DMS 273 treated with DMSO at 0.1 percent for 48 hours (cell line): ENCODE data around the gene PGLYRP2.

Experiments
- DNase-seq: peaks from one replicate; lab custom pipeline; 2025; lab: John Stamatoyannopoulos, UW

The PGLYRP2 gene

DNA sequence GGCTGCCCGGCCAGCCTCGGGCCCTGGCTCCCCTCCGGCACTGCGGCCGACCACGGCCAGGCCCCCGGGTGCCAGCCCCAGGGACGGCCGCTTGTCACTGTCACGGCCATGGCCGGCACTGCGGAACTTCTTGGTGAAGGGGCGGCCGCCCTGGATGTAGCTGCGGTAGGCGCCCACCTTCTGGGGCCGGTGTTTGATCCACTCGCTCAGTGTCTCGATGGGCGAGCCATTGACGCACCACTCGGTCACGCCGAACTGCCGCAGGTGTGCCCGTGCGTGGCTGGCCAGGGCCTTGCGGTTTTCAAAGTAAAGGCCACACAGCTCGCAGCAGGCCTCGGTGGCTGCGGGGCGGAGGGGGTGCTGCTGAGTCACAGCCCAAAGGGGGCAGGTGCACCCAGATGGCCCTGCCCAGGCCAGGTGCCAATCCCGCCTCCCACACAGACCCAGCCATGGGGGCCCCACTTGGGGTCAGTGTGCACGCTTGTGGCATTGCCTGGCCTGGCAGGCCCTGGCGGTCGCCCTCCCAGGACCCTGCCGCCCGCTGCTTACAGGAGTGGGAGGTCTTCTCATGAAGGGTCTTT is 54.5 kb downstream of the PGLYRP2 start:
- DNase-seq = no peak

DNA sequence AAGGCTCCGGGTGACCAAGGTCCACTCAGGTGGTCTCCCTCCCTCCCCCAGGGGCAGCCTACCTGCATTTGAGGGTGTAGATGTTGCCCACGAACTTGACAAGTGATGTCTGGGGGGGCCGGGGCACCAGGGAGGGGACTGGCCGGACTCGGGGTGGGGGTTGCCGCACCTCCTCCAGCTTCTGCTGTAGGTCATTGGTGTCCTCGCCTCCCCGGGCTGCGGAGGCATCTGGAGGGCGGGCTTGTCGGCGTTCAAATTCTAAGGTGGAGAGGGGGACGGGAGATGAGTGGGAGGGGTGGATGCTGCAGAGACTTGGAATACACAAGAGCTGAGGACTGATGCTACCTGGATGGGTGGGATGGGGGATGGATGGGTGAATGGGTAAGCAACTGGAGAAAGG is 55.2 kb downstream of the PGLYRP2 start:
- DNase-seq = no peak

DNA sequence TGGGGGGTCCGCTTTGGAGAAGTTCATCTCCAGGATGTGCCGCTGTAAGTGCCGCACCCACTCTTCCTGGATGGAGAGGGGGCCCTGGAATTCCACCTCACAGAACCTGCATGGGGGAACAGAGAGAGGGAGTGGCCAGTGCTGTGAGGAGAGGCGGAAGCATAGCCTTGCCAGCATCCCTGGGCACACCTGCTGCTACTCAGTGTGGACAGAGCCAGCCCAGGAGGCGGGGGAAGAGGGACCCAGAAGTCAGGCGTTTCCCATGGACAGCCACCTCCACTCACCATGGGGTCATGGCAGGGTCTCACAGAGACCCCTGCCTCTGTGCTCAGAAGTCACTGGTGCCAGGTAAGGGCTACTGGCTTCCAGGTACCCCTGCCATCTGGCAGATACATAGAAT is 56.2 kb downstream of the PGLYRP2 start:
- no peak for DNase-seq

DNA sequence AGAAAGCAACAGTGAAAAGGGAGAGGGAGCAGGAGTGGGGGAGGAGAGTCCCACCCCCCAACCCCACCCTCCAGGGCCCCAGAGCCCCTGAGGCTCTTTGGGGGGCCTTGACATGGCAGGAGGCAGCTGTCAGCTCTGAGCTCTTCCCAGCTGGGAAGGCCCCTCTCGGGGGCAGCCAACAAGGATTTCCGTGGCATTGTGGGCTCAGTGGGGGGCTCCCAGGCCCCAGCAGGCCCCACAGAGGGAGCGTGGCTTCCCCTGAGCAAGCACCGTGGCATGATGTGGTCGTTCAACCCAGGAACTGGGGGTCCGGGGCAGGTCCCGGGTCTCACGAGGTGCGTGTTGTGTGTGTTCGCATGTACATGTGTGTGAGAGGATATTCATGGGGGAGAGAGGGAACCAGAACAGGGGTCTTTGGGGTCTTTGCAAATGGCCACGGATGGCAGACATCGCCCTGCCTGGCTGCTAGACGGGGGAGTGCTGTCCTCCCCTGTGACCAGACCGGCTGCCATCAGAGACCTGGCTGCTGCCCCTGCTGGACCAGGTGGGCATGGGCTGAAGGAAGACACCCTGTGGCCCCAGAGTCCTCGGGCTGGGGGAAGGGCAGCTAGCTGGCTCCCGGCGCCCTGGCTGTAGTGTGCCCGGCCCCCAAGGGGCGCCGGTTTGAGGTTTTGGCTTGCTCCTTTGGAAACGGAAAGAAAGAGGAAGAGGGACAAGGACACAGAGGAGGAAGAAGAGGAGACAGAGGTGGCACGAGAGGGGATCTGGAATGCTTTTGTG is 56.8 kb downstream of the PGLYRP2 start:
- no peak for DNase-seq

DNA sequence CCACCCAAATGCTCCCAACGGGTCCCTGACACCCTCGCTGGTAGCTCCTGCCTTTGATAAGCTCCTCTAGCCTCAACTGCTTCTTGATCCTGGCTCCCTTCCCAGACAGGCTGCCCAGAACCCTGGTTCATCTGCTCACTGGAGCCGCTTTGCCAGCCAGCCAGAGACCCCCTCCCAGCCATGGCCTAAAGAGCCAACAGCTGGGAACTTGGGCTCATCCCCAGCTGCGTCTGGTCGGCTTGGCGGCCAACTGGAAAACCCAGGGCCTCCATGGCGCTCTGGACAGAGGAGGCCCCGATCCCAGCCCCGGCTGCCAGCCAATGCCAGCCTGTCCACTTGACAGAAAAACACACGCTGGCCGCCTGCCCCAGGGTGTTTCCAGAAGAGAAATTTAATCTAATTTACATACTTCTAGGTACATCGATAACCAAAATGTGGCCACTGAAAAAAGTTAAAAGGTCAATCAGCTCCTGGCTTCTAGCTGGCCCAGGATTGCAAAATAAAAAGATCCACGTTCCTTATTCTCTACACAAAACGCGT is 57.5 kb downstream of the PGLYRP2 start:
- DNase-seq = peak; percentile 74

DNA sequence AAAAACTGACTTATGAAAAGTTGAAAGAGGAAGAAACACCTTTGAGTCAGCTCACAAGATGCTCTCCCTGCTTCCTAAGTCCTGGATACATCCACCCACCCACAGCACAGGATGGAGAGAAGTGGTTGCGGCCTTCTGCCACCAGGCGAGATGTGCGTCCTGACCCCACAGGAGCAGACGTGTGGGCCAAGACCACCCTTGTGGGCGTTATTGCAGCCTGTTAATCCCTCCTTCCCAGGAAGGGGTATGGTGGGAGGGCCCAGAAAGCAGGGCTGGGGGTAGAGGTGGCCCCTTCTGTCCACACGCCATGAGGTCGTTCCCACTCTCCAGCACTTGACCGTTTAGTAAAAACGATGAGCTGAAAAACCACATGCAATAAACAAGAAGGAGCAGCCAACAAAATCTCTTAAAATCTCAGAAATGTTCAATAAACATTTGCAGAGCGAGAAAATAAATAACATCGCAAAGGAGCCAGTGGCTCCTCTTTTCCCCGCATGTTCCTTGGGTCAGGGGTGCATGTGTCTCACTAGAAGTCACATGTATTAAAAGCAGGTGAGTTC is 58.1 kb downstream of the PGLYRP2 start:
- DNase-seq = no peak

DNA sequence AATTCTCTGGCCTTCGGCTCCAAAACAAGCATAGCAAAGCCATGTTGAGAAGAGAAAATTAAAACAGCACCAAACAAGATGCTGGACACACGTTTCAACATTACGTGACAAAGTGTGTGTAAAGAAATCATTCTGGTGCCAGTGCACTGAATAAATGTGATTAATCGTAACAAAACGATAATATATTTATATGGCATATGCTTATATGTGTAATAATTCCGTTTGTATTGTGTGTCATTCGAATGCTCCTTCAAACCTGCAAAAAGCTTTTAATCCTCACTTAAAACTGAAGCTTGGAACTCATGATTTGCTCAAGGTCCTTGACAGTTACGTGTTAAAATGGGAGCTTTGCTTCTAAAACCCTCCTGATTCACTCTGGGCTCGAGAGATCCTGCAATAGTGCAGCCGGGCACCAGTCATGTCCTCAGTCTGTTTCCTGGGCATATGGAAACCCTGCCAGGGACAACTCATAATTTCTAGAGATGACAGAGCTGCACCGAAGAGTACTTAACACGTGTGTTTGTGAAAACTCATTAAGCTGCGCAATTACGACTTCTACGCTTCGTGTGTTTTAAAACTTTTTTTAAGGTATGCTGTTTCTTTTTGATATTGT is 59.8 kb downstream of the PGLYRP2 start:
- DNase-seq = no peak
